ENCODE data around the gene CALHM1.

- TF ChIP-seq POLR2AphosphoS5 (IDR thresholded peaks at IDR 0.05): no peak
- TF ChIP-seq CTCF (IDR thresholded peaks at IDR 0.05): no peak
Observed at GRCh38 chr10:103465411-103466179, 6.9 kb upstream of the CALHM1 start.
